GM19438 (cell line): ENCODE data around the gene EDC3.
"Not testable (repeated sequence)": the region's sequence is repeated elsewhere in the genome, so short reads cannot be mapped to it uniquely, and the experiment has no call there.

Source experiments
- ATAC-seq: cut with Tn5 transposase; IDR thresholded peaks from one replicate; pipeline ENCODE4 v1.9.1; 2021; ENCODE audit warnings: low read depth; ENCODE audit not compliant: unreplicated experiment

The EDC3 gene

DNA sequence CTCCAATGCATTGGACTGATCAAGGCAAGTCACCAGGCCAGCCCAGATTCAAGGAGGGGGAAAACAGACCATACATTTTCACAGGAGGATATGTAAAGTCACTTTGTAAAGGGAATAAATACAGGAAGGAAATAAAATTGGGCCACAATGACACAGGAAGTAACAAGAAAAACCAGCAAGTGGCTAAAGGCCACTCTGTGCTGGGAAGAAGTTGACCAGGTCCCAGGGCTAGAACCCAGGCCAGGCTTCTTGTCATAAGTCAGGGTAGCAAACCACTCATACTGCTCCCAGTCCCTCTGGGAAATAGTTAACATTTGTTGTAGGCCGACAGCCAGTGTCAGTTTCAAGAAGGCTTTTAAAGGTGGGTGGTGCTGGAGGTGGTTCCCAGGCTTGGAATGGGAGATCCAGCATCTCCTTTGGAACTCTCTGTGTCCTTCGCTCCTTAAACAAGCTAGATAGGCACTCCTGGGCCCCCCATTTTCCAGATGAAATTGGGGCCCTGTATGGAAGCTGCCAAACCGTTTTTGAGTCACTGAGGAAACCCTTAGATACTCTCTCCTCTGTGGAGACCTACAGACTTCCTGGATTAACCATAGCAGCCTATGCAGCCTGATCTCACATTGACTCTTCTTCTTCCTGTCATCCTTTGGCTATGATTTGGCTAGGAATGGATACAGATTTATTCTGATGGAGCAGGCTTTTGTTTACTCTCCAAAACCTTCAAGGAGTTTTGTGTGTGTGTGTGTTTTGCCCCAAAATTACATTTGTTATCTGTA lies 14.7 kb upstream of the EDC3 start:
- no peak for ATAC-seq

DNA sequence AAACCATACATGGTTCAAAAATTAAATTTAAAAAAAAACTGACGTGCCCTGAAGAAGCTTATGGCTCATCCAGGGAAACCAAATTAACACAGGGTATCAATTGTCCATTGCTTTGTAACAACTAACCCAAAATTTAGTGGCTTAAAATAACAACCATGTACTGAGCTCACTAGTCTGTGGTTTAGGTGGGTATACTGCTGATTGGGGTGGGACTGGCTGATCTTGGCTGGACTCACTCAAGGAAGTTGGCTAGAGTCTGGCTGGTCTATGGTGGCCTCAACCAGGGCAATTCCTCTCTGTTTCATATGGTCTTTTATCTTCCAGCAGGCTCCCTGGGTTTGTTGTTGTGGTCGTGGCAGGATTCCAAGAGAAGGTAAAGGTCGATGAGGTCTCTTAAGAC lies 14.1 kb upstream of the EDC3 start:
- ATAC-seq: no peak

DNA sequence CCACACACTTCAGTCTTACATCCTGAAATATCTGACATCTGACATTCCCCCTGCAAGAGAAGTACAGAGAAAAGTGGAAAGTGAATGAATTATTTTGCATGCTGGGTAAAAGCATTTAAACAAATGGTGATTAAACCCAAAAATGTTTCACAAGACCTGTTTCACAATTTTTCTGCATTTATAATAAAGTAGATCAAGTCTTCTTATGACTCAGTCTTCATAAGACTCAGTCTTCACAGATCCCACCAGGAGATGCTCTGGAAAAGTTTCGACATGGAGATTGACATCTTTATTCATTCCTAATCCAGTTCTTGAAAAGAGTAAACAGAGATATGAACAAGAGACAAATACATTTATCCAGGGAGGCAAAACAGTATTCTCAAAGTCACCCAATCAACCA lies 13.2 kb upstream of the EDC3 start:
- no peak for ATAC-seq

DNA sequence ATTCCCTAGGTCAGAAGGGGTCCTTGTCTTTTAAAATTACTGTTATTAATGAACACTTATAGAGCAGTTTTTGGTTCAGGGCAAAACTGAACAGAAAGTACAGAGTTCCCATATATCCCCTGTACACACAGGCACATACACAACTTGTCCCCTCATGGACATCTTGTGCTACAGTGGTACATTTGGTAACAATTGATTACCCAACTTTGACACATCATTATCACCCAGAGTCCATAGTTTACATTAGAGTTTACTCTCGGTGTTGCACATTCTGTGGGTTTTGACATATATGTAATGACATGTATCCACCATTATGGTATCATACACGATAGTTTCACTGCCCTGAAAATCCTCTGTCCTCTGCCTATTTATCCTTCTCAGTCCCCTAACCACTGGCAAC lies 984 bp upstream of the EDC3 start:
- ATAC-seq: no peak

DNA sequence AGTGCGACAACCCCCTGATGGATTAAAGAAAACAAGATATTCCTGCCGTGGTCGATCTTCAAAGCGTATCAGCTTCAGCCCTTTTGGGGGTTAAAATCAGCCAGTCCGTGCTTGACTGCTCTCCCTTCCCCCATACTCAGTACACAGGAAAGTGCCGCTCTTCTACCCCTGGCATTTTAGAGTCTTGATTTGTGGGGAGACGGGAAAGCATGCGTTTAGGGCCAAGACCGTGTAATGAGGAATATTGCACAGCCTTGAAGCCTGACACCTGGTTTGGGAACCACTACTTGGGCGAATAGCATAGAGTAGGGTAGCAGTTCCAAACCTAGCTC lies 540 bp upstream of the EDC3 start:
- peak; percentile 18 for ATAC-seq

DNA sequence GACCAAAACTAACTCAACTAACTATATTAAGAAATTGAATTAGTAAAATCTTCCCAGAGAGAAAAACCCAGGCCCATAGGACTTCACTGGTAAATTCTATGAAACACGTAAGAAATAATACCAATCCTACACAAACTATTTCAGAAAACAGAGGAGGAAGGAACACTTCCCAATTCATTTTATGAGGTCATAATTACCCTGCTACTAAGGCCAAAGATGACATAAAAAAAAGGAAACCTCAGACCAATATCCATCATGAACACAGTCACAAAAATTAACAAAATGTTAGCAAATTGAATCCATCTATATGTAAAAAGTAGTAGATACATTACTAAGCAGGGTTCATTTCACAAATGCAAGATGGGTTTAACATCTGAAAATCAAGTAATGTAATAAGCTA lies 3.5 kb downstream of the EDC3 start:
- ATAC-seq: no peak

DNA sequence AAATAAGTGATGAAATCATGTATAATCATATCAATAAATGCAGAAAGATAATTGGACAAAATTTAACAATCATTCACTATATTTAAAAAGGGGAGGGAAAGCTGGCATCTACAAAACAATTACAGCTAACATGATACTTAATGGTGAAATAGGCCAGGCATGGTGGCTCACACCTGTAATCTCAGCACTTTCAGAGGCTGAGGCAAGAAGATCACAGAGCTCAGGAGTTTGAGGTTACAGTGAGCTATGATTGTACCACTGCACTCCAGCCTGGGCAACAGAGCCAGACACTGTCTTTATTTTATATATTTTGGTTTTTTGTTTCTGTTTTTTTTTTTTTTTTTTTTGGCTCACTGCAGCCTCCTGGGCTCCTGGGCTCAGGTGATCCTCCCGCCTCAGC lies 12.1 kb downstream of the EDC3 start:
- no peak for ATAC-seq

DNA sequence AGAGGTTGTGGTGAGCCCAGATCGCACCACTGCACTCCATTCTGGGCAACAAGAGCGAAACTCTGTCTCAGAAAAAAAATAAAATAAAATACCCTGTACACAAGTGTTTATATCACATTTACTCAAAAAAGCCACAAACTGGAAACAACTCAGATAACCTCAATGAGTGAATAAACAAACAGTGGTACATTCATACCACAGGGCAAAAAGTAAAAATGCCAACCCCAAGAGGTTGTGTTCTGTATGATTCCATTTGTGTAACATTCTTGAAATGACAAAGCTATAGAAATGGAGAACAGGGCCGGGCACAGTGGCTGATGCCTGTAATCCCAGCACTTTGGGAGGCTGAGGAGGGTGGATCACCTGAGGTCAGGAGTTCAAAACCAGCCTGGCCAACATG lies 12.9 kb downstream of the EDC3 start:
- ATAC-seq: no peak

DNA sequence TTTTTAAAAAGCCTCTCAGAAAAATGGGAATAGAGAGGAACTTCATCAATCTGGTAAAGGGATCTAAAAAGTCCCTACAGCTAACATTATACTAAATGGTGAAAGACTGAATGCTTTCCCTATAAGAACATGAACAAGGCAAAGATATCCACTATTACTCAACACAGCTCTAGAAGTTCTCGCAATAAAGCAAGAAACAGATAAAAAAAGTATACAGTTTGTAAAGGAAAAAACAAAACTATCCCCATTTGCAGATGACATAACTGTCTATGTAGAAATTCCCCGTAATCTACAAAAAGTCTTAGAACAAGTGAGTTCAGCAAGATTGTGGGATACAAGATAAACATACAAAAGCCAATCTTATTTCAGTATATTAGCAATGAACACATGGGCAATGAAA lies 15.4 kb downstream of the EDC3 start:
- ATAC-seq: no peak

DNA sequence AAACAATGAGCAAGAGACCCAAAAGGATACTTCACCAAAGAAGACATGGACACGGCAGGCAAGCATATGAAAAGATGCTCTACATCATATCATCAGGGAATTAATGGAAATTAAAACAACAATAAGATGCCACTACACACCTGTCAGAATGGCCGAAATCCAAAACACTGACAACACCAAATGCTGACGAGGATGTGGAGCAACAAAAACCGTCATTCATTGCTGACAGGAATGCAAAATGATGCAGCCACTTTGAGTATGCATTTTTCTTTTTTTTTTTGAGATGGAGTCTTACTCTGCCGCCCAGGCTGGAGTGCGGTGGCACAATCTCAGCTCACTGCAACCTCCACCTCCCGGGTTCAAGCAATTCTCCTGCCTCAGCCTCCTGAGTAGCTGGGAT lies 19.0 kb downstream of the EDC3 start:
- ATAC-seq: no peak

DNA sequence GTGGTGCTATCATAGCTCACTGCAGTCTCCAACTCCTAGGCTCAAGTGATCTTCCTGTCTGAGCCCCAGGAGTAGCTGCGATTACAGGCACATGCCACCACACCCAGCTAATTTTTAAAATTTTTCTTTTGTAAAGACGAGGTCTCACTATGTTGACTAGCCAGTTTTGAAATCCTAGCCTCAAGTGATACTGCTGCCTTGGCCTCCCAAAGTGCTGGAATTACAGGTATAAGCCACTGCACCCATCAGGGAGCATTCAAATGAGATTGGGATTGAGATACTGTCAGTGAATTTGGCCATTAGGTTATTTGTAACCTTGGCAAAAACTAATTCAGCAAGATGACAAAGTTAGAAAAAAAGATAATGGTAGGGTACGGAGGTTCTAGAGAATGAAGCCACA lies 21.7 kb downstream of the EDC3 start:
- ATAC-seq: no peak

DNA sequence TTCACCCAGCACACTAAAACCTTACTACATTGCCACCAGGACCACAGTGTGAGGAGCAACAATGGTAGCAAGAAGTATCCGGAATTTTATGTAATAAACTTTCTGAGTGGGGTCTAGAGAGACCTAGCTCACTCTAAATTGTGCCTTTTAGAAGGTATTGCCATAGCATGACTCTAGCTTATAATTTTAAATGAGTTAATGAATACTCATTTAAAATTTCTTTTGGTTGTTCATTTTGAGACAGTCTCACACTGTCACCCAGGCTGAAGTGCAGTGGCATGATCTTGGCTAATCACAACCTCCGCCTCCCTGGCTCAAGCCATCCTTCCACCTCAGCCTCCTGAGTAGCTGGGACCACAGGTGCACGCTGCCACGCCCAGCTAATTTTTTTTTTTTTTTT lies 26.2 kb downstream of the EDC3 start:
- no peak for ATAC-seq

DNA sequence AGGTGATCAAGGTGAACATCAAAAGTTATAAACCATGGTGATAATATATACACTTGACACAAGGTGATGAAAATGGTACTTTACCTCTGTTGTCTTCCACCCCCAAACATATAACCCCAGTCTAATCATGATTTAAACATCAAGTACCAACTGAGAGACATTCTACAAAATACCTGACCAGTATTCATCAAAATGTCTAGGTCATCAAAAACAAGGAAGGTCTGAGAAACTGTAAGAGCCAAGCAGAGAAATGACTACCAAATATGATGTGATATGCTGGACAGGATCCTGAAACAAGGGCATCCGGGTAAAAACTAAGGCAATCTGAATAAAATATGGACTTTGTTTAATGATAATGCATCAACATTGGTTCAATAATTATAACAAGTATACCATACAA lies 27.8 kb downstream of the EDC3 start:
- ATAC-seq: no peak

DNA sequence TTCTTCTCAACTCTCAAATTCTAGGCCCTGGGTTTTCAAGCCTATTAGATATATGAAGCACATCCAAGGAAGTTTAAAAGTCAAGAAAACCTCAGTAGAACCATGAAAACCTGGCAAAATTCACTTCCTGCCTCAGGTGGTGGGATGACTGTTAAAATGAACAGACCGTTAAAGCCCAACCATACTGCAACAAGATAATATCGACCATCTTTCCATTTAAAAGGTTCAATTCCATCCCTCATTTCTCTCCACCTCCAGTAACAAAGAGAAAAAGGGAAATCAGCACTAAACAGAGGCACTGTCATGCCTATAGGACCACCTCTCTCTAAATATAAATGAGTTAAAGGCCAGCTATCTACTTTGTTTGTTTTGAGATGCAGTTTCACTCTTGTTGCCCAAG lies 31.2 kb downstream of the EDC3 start:
- no peak for ATAC-seq

DNA sequence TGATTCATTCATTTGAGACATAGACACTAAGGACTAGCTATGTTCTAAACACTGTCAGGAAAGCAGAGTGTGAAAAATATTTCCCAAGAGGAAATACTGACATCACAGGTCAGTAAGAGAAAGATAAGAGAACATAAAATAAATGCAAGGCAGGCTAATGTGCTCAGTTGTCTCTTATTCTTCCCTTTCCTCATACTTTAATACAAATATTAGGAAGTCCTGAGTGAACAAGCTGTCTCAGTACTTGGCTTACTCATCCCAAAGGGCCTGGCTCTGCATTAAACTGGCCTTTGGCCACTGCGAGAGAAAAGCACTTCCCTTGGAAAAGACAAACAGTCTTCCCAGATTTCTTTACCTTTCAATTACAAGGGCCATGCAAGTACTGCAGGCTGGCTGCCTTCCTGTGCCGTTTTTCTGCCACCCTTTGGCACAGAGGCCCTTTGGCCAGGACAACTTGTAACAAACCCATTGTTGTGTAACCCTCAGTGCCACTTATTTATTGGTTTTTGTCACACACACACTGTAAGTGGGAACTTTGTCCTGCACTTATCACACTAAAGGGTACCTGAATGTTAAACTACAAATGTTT lies 31.7 kb downstream of the EDC3 start:
- no peak for ATAC-seq

DNA sequence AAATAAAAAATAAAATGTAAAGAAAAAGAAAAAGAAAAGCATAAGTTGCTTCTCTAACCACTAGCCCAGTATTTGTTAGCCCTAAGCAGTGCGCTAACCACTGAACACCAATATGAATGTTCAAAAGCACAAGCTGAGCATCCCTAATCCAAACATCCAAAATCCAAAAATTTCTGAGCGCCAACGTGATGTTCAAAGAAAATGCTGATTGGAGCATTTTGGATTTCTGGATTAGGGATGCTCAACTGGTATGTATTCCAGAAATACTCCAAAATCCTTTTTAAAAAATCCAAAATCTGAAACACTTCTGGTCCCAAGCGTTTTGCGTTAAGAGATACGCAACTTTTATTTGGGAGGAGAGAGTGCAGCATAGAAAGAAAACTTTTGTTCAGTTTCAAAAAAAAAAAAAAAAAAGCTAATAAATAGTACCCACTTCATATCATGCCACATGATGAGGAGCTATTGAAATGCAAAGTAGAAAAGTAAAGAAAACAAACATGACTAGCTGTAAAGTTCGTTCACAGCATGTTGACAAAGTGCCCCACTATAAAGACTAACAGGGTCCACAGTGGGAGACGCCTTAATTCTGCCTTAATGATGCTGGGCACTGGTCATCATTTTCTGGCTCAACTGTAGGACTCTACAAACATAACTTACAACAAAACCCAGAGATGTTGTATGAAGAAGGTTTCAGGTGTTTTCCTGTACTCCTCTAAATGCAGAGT lies 32.4 kb downstream of the EDC3 start:
- ATAC-seq: no peak

DNA sequence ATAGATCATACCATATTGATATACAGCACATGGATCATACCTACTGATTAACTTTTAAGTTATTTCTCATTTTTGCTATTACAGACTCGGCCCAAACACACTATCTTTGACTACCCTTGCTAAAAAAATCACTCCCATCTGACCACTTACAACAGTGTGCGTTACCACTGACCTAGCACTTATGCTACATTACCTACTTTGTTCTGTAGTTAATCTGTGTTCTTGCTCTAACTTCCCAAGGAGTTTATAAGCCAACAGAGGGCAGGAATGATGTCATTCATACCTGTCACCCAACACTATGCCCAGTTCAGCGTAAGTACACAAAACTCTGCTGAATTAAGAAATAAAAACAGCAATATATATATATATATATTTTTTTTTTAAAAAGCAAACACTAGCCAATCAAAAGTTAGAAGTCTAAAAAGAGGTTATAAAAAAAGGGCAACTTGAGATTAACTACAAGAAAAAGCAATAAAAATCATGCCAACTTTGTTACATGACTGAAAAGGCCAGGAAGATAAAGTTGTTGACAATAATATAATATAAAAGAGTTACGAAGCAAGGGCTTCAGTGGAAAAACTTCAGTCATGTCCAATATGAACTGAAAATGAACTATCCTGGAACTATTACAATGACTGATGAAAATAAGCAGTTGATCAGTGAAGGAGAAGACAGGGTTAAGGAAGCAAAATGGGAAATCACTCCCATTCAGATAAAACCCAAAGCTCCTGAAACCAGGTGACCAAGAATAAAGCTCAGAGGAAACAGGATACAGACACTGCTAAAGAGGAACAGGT lies 33.6 kb downstream of the EDC3 start:
- ATAC-seq: no peak

DNA sequence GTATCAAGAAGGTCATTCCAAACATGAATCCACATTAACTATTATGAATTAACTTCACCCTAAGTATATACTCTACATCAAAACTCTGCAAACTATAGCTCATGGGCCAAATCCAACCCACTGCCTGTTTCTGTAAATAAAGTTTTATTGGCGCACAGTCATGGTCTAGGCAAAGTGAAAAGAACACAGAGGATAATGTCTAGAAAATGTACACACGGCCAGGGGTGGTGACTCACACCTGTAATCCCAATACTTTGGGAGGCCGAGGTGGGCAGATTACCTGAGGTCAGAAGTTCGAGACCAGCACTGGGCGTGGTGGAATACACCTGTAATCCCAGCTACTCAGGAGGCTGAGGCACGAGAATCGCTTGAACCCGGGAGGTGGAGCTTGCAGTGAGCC lies 34.5 kb downstream of the EDC3 start:
- not testable (repeated sequence) for ATAC-seq

DNA sequence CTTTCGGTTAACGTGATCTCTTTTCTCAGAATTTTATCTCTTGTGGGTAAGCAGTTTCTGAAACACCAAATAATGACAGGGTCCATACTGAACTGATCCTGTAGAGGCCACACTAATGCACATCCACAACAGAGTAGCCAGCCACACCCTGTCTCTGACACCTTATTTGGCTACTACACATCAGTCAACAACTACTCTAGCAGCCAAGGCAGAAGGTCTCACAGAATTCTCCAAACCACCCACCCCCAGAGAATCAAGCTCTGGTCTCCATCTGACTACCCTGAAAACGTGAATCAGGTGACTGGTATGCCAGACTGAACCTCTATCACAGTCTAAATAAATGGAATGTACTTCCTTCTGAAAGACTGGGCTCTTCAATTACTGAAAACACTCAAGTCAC lies 38.0 kb downstream of the EDC3 start:
- no peak for ATAC-seq

DNA sequence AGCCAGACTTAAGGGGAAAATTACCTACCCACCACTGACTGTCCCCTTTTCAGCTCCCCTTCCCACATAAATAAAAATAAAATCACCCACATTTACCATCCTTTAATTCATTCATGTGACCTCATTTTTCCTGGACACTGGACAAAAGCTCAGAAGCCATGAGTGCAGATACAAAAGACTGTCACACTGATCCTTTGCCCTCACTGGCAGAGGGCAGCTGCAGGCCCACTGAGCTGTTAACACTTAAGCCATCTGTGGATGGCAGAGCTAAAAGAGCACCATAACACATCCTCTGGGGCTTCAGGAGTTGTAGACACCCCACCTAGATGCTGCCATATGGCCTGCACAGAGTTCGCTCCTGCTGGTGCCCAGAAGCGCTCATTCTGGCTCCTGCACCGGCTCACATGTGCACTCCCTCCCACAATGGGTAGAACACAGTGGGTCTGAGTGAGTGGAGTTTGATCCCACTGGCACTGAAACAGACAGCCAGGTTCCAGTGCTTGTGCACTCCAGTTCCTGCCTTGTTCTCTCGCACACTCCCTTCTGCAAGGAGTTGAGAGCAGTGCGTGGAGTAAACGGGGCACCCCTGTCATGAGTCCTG lies 38.8 kb downstream of the EDC3 start:
- no peak for ATAC-seq

DNA sequence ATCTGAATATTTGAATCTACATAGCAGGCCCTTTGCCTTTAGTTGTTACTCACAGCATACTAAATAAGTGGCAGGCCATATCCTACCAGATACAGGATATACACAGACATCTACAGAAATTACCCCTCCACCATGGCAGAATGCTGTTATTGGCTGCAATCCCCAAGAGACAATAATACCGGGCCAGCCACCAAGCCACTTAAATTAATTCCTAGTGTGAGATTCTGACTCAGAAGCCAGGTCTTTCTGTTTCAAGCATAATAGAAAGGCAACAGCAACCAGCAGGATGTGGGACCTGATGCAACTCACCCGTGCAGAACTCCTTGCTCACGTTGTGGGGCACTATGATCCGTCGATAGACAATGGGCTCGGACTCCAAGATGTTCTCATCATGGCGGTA lies 40.4 kb downstream of the EDC3 start:
- ATAC-seq: no peak
